Pancreas (tissue), 10 donors: ENCODE data around the gene RAP2B. TPM values are rescaled to one million over a fixed set of nuclear protein-coding genes. Genes with fewer than 3 reads are reported as not detected.

Source experiments
- ATAC-seq, 4 donors: fragments of 200-7000 bp; cut with Tn5 transposase; one replicate each; pipeline versions ENCODE4 v1.8.0 to v1.9.1; 2020; ENCODE audit warnings: mild to moderate bottlenecking in 4 of 4, moderate library complexity in 4 of 4
- DNase-seq, 6 donors: peaks; one replicate each; pipeline ENCODE4 v3.0.0-alpha.2; 2020
- FAIRE-seq: peaks from 2 replicates; lab custom pipeline; 2012; peaks lifted over from hg19 to GRCh38; lab: Jason Lieb, UNC
- H3K27ac ChIP-seq, 4 donors: fragments of 200-600 bp; sonication (generic); 1 replicate in 3 of 4; 2 replicates in 1 of 4; pipeline versions ENCODE4 v1.5.0 to v1.8.0; 2020
- H3K27me3 ChIP-seq, 4 donors: fragments of 200-600 bp; one replicate each; pipeline ENCODE4 v1.8.0; 2021
- H3K36me3 ChIP-seq, 3 donors: fragments of 200-600 bp; sonication (generic) in 1 of 3; one replicate each; pipeline versions ENCODE4 v1.5.0 to v1.8.0; 2020 to 2021
- H3K4me1 ChIP-seq, 3 donors: fragments of 200-600 bp; one replicate each; pipeline ENCODE4 v1.8.0; 2021
- H3K4me3 ChIP-seq, 4 donors: fragments of 200-600 bp; sonication (generic) in 2 of 4; one replicate each; pipeline versions ENCODE4 v1.5.0 to v1.8.0; 2020 to 2021
- H3K9me3 ChIP-seq, 4 donors: fragments of 200-600 bp; one replicate each; pipeline ENCODE4 v1.8.0; 2021
- CTCF ChIP-seq, 4 donors: fragments of 200-600 bp; sonication (generic) in 3 of 4; IDR thresholded peaks; one replicate each; pipeline versions ENCODE4 v1.5.0 to v1.8.0; 2021; ENCODE audit warnings: antibody characterized with exemption in 4 of 4
- WGBS, 2 donors: extraction: QIAGEN DNeasy Blood & Tissue Kit; methylation state at CpG; one replicate each; pipeline ENCODE4 v1.1.7; 2013; 5-methylcytosine and 5-hydroxymethylcytosine counted together
- intact Hi-C, 3 donors: fragments of 100-400 bp; cut with DNase I; formaldehyde crosslinking; loops; one replicate each; pipeline versions ENCODE4 v1.11.1 to v1.14.2; 2022
- polyA plus RNA-seq, 2 donors: library from polyadenylated mRNA; stranded (reverse); fragments of 200-250 nt; gene quantifications; one replicate each; pipeline ENCODE4 v1.2.3, GENCODE V29; 2013
- total RNA-seq, 6 donors: library from RNA; stranded (reverse); fragmentation: NEBNext Ultra II Directional in 4 of 6; extraction: Animal tissue kit (Norgen Biotek cat#: 25700) in 4 of 6; gene quantifications; one replicate each; pipeline versions ENCODE4 v1.2.1 to v1.2.4, GENCODE V29; 2021 to 2023
- donor health status: healthy with polysubstance abuse.
- donor health status: DM: no; HTN: no; CAD: no; lungs with moderate emphysema.
- donor health status: DM: no; HTN: no; CAD: no.
- donor health status: control.
- donor health status: control.
- donor health status: Bipolar disorder and iron deficiency.
- donor health status: DM: yes; HTN: yes; CAD: no.
- donor health status: DM: no; HTN: no; CAD: no.
- donor health status: DM: no; HTN: no; CAD: no.
- donor health status: DM: yes; HTN: yes; CAD: no.

RAP2B gene
- total and polyA plus RNA-seq, 8 donors, result 1.6 to 7.9 (median 3.0) TPM

- no peaks in the 10 kb centered on the region for H3K36me3 ChIP-seq
- no peaks in the 10 kb centered on the region for H3K9me3 ChIP-seq
- peak overlapping the region; percentile 8 to 87 (median 54) for H3K27ac ChIP-seq
- H3K27me3 ChIP-seq, result no peaks in the 10 kb centered on the region
- peak; percentile 98 to 99 (median 98) for ATAC-seq
- WGBS, 2 donors, result 30% methylated on average over 5 of the region's 5 CpGs
- peak; percentile 41 for FAIRE-seq
- no peak overlapping the region for H3K4me3 ChIP-seq
- peak in 5 of 6 donors; percentile 59 to 83 (median 72) for DNase-seq
- TF ChIP-seq CTCF (IDR thresholded peaks at IDR 0.05), result no peak
- intact Hi-C loops, result no loop called here
- peaks cover 0 to 10% (median 0%) of the 10 kb centered on the region in 3 donors for H3K4me1 ChIP-seq
Observed at GRCh38 chr3:153138276-153139210, 23.5 kb upstream of the RAP2B start.

- no peaks in the 10 kb centered on the region for H3K27me3 ChIP-seq
- ATAC-seq (no peak), FAIRE-seq (no peak), DNase-seq (no peak)
- no peak overlapping the region for H3K4me3 ChIP-seq
- H3K36me3 ChIP-seq, result no peaks in the 10 kb centered on the region
- no peak for TF ChIP-seq CTCF (IDR thresholded peaks at IDR 0.05)
- no peaks in the 10 kb centered on the region for H3K9me3 ChIP-seq
- no peak overlapping the region for H3K27ac ChIP-seq
- intact Hi-C loops, result no loop called here
- peaks cover 0 to 10% (median 0%) of the 10 kb centered on the region in 3 donors for H3K4me1 ChIP-seq
- 42 to 47% methylated on average over 1 of the region's 1 CpG for WGBS, 2 donors
Observed at GRCh38 chr3:153142961-153143360, 19.1 kb upstream of the RAP2B start.

- Histone ChIP-seq H3K27ac (no peak overlapping the region), H3K36me3 (no peaks in the 10 kb centered on the region), H3K4me1 (peaks cover 0 to 4% (median 0%) of the 10 kb centered on the region in 3 donors), H3K4me3 (no peak overlapping the region), H3K27me3 (no peaks in the 10 kb centered on the region), H3K9me3 (no peaks in the 10 kb centered on the region)
- FAIRE-seq, result no peak
- DNase-seq, result no peak
- no peak for ATAC-seq
- intact Hi-C loops, result no loop called here
- WGBS, 2 donors, result 84 to 87% methylated on average over 1 of the region's 1 CpG
- TF ChIP-seq CTCF (IDR thresholded peaks at IDR 0.05), result no peak
Observed at GRCh38 chr3:153144071-153144470, 18.0 kb upstream of the RAP2B start.

- FAIRE-seq, result no peak
- H3K4me1 ChIP-seq, result no peaks in the 10 kb centered on the region
Observed at GRCh38 chr3:153144779-153145178, 17.2 kb upstream of the RAP2B start.

More at GRCh38 chr3:153144779-153145178, 17.2 kb upstream of the RAP2B start:
- Histone ChIP-seq H3K36me3 (no peaks in the 10 kb centered on the region), H3K9me3 (no peaks in the 10 kb centered on the region), H3K4me3 (no peak overlapping the region), H3K27ac (no peak overlapping the region), H3K27me3 (no peaks in the 10 kb centered on the region)
- peak in 1 of 4 donors; percentile 13 for ATAC-seq
- no peak for TF ChIP-seq CTCF (IDR thresholded peaks at IDR 0.05)
- intact Hi-C loops, result no loop called here
- 68 to 73% methylated on average over 1 of the region's 1 CpG for WGBS, 2 donors
- DNase-seq, result no peak
